ENCODE results near the gene COL5A2. TPM values are rescaled to one million over a fixed set of nuclear protein-coding genes. Genes with fewer than 3 reads are reported as not detected.

COL5A2 gene
- polyA plus RNA-seq, 1 donor (not counting 4 experiments of a cell fraction or from before 2014, with no cell fraction given): 7.2 TPM

DNA sequence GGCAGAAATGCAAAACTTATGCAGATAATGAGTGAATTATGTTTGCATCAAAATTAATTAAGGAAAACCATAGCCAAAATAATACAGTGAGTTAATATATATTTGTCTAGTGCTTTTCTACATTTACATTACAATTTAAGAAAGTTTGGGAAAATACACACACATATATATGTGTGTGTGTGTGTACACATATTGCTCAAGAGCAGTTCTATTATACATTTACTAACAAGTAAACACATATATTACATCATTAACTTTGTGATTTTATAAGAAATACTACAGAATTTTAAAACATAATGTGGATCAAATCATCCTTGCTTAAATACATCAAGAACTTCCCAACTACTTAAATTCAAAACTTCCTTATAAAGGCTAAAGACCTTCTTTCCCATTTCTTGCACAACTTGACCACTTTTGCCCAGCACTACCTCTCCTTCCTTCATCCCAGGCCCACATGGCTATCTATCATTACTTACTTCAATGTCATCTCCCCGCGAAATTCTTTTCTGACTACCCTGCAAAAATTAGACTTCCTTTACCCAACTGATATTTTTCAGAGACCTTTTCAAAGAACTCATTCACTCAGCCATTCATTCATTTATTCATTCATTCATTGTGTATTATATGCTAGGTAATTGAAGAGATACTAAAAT lies 68.4 kb downstream of the COL5A2 start:
- H3K9me1 ChIP-seq (ENCODE audit: control insufficient read depth, extremely low read depth, insufficient read depth, low read length): no peaks in the 10 kb centered on the region
- FAIRE-seq: no peak
- TF ChIP-seq, protein P1, sequence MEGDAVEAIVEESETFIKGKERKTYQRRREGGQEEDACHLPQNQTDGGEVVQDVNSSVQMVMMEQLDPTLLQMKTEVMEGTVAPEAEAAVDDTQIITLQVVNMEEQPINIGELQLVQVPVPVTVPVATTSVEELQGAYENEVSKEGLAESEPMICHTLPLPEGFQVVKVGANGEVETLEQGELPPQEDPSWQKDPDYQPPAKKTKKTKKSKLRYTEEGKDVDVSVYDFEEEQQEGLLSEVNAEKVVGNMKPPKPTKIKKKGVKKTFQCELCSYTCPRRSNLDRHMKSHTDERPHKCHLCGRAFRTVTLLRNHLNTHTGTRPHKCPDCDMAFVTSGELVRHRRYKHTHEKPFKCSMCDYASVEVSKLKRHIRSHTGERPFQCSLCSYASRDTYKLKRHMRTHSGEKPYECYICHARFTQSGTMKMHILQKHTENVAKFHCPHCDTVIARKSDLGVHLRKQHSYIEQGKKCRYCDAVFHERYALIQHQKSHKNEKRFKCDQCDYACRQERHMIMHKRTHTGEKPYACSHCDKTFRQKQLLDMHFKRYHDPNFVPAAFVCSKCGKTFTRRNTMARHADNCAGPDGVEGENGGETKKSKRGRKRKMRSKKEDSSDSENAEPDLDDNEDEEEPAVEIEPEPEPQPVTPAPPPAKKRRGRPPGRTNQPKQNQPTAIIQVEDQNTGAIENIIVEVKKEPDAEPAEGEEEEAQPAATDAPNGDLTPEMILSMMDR (optimal IDR thresholded peaks at IDR 0.05 in 1 of 3, IDR thresholded peaks at IDR 0.05 in 1 of 3, conservative IDR thresholded peaks at IDR 0.05 in 1 of 3; ENCODE audit: extremely low read depth in 1 of 3, insufficient read depth in 2 of 3, low read length in 3 of 3): no peak
- TF ChIP-seq EZH2 (IDR thresholded peaks at IDR 0.05; ENCODE audit: low read length): no peak
- H3K4me1 ChIP-seq (ENCODE audit: control insufficient read depth, extremely low read depth, insufficient read depth, low read length): no peaks in the 10 kb centered on the region
- H3K9ac ChIP-seq (ENCODE audit: control insufficient read depth, extremely low read depth, insufficient read depth, low read length): no peak overlapping the region
- no peak overlapping the region for H3K4me3 ChIP-seq (ENCODE audit: control insufficient read depth in 2 of 3, extremely low read depth in 1 of 3, insufficient read depth in 2 of 3, low read depth in 1 of 3, low read length in 3 of 3)
- no peak overlapping the region for H2AFZ ChIP-seq (ENCODE audit: control insufficient read depth, low read length)
- H3K36me3 ChIP-seq (ENCODE audit: control insufficient read depth in 2 of 2, extremely low read depth in 1 of 2, insufficient read depth in 2 of 2, low read length in 2 of 2): no peaks in the 10 kb centered on the region
- no peaks in the 10 kb centered on the region for H3K27me3 ChIP-seq (ENCODE audit: control insufficient read depth, extremely low read depth, insufficient read depth, low read length)
- H3K9me3 ChIP-seq (ENCODE audit: control insufficient read depth, low read depth, low read length): no peaks in the 10 kb centered on the region
- H3K4me2 ChIP-seq (ENCODE audit: control insufficient read depth, extremely low read depth, insufficient read depth, low read depth, low read length): no peak overlapping the region
- H3K79me2 ChIP-seq (ENCODE audit: control insufficient read depth, insufficient read depth, low read length): no peaks in the 10 kb centered on the region
- dilution Hi-C loops (cut with MboI; ENCODE audit: extremely low pct_ligation_motif_present, low sequenced_read_pairs): no loop called here
- H3K27ac ChIP-seq (ENCODE audit: control insufficient read depth, insufficient read depth, low read length): no peak overlapping the region
- H4K20me1 ChIP-seq (ENCODE audit: control insufficient read depth, extremely low read depth, insufficient read depth, low read length): no peaks in the 10 kb centered on the region
- DNase-seq (ENCODE audit: low read depth, low spot score): no peak

- H3K9me1 ChIP-seq (ENCODE audit: control insufficient read depth, extremely low read depth, insufficient read depth, low read length): no peaks in the 10 kb centered on the region
- no peaks in the 10 kb centered on the region for H4K20me1 ChIP-seq (ENCODE audit: control insufficient read depth, extremely low read depth, insufficient read depth, low read length)
- H3K36me3 ChIP-seq (ENCODE audit: control insufficient read depth in 2 of 2, extremely low read depth in 1 of 2, insufficient read depth in 2 of 2, low read length in 2 of 2): no peaks in the 10 kb centered on the region
- H2AFZ ChIP-seq (ENCODE audit: control insufficient read depth, low read length): no peak overlapping the region
- dilution Hi-C loops (cut with MboI; ENCODE audit: extremely low pct_ligation_motif_present, low sequenced_read_pairs): no loop called here
- H3K79me2 ChIP-seq (ENCODE audit: control insufficient read depth, insufficient read depth, low read length): no peaks in the 10 kb centered on the region
- H3K27ac ChIP-seq (ENCODE audit: control insufficient read depth, insufficient read depth, low read length): no peak overlapping the region
- TF ChIP-seq, protein P1 (optimal IDR thresholded peaks at IDR 0.05 in 1 of 3, IDR thresholded peaks at IDR 0.05 in 1 of 3, conservative IDR thresholded peaks at IDR 0.05 in 1 of 3; ENCODE audit: extremely low read depth in 1 of 3, insufficient read depth in 2 of 3, low read length in 3 of 3): no peak
- TF ChIP-seq EZH2 (IDR thresholded peaks at IDR 0.05; ENCODE audit: low read length): no peak
- no peak overlapping the region for H3K4me3 ChIP-seq (ENCODE audit: control insufficient read depth in 2 of 3, extremely low read depth in 1 of 3, insufficient read depth in 2 of 3, low read depth in 1 of 3, low read length in 3 of 3)
- H3K9me3 ChIP-seq (ENCODE audit: control insufficient read depth, low read depth, low read length): no peaks in the 10 kb centered on the region
- peak; percentile 5 for FAIRE-seq
- no peak overlapping the region for H3K9ac ChIP-seq (ENCODE audit: control insufficient read depth, extremely low read depth, insufficient read depth, low read length)
- no peaks in the 10 kb centered on the region for H3K4me1 ChIP-seq (ENCODE audit: control insufficient read depth, extremely low read depth, insufficient read depth, low read length)
- no peak overlapping the region for H3K4me2 ChIP-seq (ENCODE audit: control insufficient read depth, extremely low read depth, insufficient read depth, low read depth, low read length)
- no peak for DNase-seq (ENCODE audit: low read depth, low spot score)
- H3K27me3 ChIP-seq (ENCODE audit: control insufficient read depth, extremely low read depth, insufficient read depth, low read length): no peaks in the 10 kb centered on the region
Observed at GRCh38 chr2:189109921-189110397, 69.6 kb downstream of the COL5A2 start.
